Neural cell (in vitro differentiated cells): ENCODE measurements around the gene PPP1R36. TPM values are rescaled to one million over a fixed set of nuclear protein-coding genes. Genes with fewer than 3 reads are reported as not detected.
"Not testable (repeated sequence)": the region's sequence is repeated elsewhere in the genome, so short reads cannot be mapped to it uniquely, and the experiment has no call there.

Source experiments
- H2AFZ ChIP-seq: fragments of 200-600, 300-800 bp; sonication (generic), shearing (Covaris generic); 2 replicates; pipeline ENCODE4 v1.6.0; 2014; ENCODE audit warnings: low read depth, mild to moderate bottlenecking, antibody characterized with exemption, low read length, moderate library complexity
- H3F3A ChIP-seq: fragments of 200-600 bp; shearing (Covaris generic); 2 replicates; pipeline ENCODE4 v1.6.1; 2016; ENCODE audit warnings: mild to moderate bottlenecking, moderate library complexity, mixed read lengths, antibody characterized with exemption, low read length; ENCODE audit not compliant: insufficient read depth, poor library complexity, severe bottlenecking
- H3K27ac ChIP-seq: fragments of 200-600, 300-800 bp; sonication (generic), shearing (Covaris generic); 2 replicates; pipeline ENCODE4 v1.5.1; 2014; ENCODE audit warnings: mild to moderate bottlenecking, low read length, moderate library complexity
- H3K27me3 ChIP-seq: fragments of 300-800, 200-600 bp; sonication (generic), shearing (Covaris generic); 2 replicates; pipeline ENCODE4 v1.6.0; 2014; ENCODE audit warnings: mild to moderate bottlenecking, low read depth, low read length, moderate library complexity; ENCODE audit not compliant: insufficient read depth
- H3K36me3 ChIP-seq: fragments of 300-800, 200-600 bp; sonication (generic), shearing (Covaris generic); 2 replicates; pipeline ENCODE4 v1.5.1; 2014; ENCODE audit warnings: mild to moderate bottlenecking, antibody characterized with exemption, low read length, moderate library complexity; ENCODE audit not compliant: insufficient read depth
- H3K4me2 ChIP-seq: fragments of 300-800, 200-600 bp; sonication (generic), shearing (Covaris generic); 2 replicates; pipeline ENCODE4 v1.6.0; 2014; ENCODE audit warnings: mild to moderate bottlenecking, low read length
- H3K4me3 ChIP-seq: fragments of 300-800, 200-600 bp; sonication (generic), shearing (Covaris generic); 2 replicates; pipeline ENCODE4 v1.5.1; 2014; ENCODE audit warnings: mild to moderate bottlenecking, low read length, moderate library complexity
- H3K79me2 ChIP-seq: fragments of 200-600 bp; shearing (Covaris generic); replicated peaks from 2 replicates; pipeline ENCODE4 v1.6.0; 2014; ENCODE audit warnings: mild to moderate bottlenecking, low read length, moderate library complexity; ENCODE audit not compliant: insufficient read depth
- H3K9ac ChIP-seq: fragments of 300-800, 200-600 bp; sonication (generic), shearing (Covaris generic); 2 replicates; pipeline ENCODE4 v1.6.1; 2016; ENCODE audit warnings: mild to moderate bottlenecking, low read length, mixed read lengths
- H3K9me2 ChIP-seq: fragments of 200-600 bp; shearing (Covaris generic); 2 replicates; pipeline ENCODE4 v1.6.1; 2016; ENCODE audit warnings: mild to moderate bottlenecking, low read length, mixed read lengths; ENCODE audit not compliant: insufficient read depth
- H3K9me3 ChIP-seq: fragments of 200-600, 300-800 bp; sonication (generic), shearing (Covaris generic); 2 replicates; pipeline ENCODE4 v1.6.1; 2016; ENCODE audit warnings: mild to moderate bottlenecking, mixed run types, low read length, moderate library complexity, mixed read lengths
- H4K20me1 ChIP-seq: fragments of 200-600 bp; shearing (Covaris generic); 2 replicates; pipeline ENCODE4 v1.6.1; 2016; ENCODE audit warnings: mild to moderate bottlenecking, mixed run types; ENCODE audit not compliant: insufficient read depth
- EP300 ChIP-seq: fragments of 450-650 bp; conservative IDR thresholded peaks from 2 replicates; pipeline ENCODE4 v1.6.1; 2014; ENCODE audit warnings: antibody characterized with exemption, mild to moderate bottlenecking, moderate library complexity; ENCODE audit not compliant: poor library complexity, severe bottlenecking
- EZH2 ChIP-seq: fragments of 200-600, 300-800 bp; shearing (Covaris generic), sonication (generic); IDR thresholded peaks from 2 replicates; pipeline ENCODE4 v1.6.1; 2014; ENCODE audit warnings: antibody characterized with exemption, low read length, borderline replicate concordance, mild to moderate bottlenecking; ENCODE audit not compliant: insufficient read depth, poor library complexity, severe bottlenecking
- MXI1 ChIP-seq: fragments of 450-650 bp; conservative IDR thresholded peaks from 2 replicates; pipeline ENCODE4 v1.6.1; 2014; ENCODE audit warnings: antibody characterized with exemption, mild to moderate bottlenecking; ENCODE audit not compliant: poor library complexity, severe bottlenecking
- POLR2AphosphoS5 ChIP-seq: IDR thresholded peaks from 2 replicates; pipeline ENCODE4 v1.6.1; 2012
- RAD21 ChIP-seq: fragments of 450-650 bp; conservative IDR thresholded peaks from 2 replicates; pipeline ENCODE4 v1.6.1; 2014; ENCODE audit warnings: antibody characterized with exemption, mild to moderate bottlenecking, moderate library complexity
- REST ChIP-seq: IDR thresholded peaks from 2 replicates; pipeline ENCODE4 v1.6.1; 2012; ENCODE audit warnings: borderline replicate concordance
- SMC3 ChIP-seq: fragments of 450-650 bp; conservative IDR thresholded peaks from 2 replicates; pipeline ENCODE4 v1.6.1; 2014; ENCODE audit warnings: antibody characterized with exemption, mild to moderate bottlenecking, moderate library complexity; ENCODE audit not compliant: poor library complexity
- TAF1 ChIP-seq: IDR thresholded peaks from 2 replicates; pipeline ENCODE4 v1.6.1; 2012; ENCODE audit warnings: low read depth
- polyA plus RNA-seq: library from polyadenylated mRNA; depleted of rRNA; stranded (reverse); fragments of >200 nt; gene quantifications from 2 replicates; pipeline ENCODE4 v1.2.3, GENCODE V29; 2014

Gene PPP1R36
- polyA plus RNA-seq, 1 donor from 2014 or later = not detected

GRCh38 chr14:64513271-64513670 is 36.5 kb upstream of the PPP1R36 start:
- peaks cover 63% of the 10 kb centered on the region for H3K79me2 ChIP-seq
- H3K27me3 ChIP-seq = no peaks in the 10 kb centered on the region
- H3K4me2 ChIP-seq = no peak overlapping the region
- TF ChIP-seq REST = no peak
- no peak for TF ChIP-seq TAF1
- TF ChIP-seq EP300 = no peak
- TF ChIP-seq MXI1 = no peak
- no peak for TF ChIP-seq RAD21
- no peak for TF ChIP-seq POLR2AphosphoS5
- no peak overlapping the region for H3K4me3 ChIP-seq
- no peaks in the 10 kb centered on the region for H3K9me3 ChIP-seq
- H4K20me1 ChIP-seq = no peaks in the 10 kb centered on the region
- no peak overlapping the region for H2AFZ ChIP-seq
- H3K36me3 ChIP-seq = no peaks in the 10 kb centered on the region
- no peak overlapping the region for H3K27ac ChIP-seq
- H3K9me2 ChIP-seq = no peaks in the 10 kb centered on the region
- no peak overlapping the region for H3K9ac ChIP-seq
- no peaks in the 10 kb centered on the region for H3F3A ChIP-seq

GRCh38 chr14:64515053-64515452 is 34.7 kb upstream of the PPP1R36 start:
- Histone ChIP-seq H3K9me3 (no peaks in the 10 kb centered on the region), H3K36me3 (no peaks in the 10 kb centered on the region), H3K27ac (no peak overlapping the region), H3K27me3 (no peaks in the 10 kb centered on the region), H3K4me3 (no peak overlapping the region), H2AFZ (no peak overlapping the region), H3K4me2 (no peak overlapping the region), H3K79me2 (peaks cover 48% of the 10 kb centered on the region), H3K9ac (no peak overlapping the region), H3K9me2 (no peaks in the 10 kb centered on the region), H3F3A (no peaks in the 10 kb centered on the region), H4K20me1 (no peaks in the 10 kb centered on the region)
- TF ChIP-seq MXI1 = no peak
- no peak for TF ChIP-seq SMC3
- TF ChIP-seq RAD21 = no peak

- no peaks in the 10 kb centered on the region for H3K36me3 ChIP-seq
- H3K9me3 ChIP-seq = no peaks in the 10 kb centered on the region
- no peak overlapping the region for H3K4me3 ChIP-seq
- H4K20me1 ChIP-seq = no peaks in the 10 kb centered on the region
- no peaks in the 10 kb centered on the region for H3K27me3 ChIP-seq
- no peak overlapping the region for H3K4me2 ChIP-seq
- no peak for TF ChIP-seq MXI1
- TF ChIP-seq EZH2 = no peak
- no peak for TF ChIP-seq POLR2AphosphoS5
- TF ChIP-seq RAD21 = no peak
- TF ChIP-seq REST = no peak
- no peak for TF ChIP-seq SMC3
- no peak for TF ChIP-seq EP300
- H3K9me2 ChIP-seq = no peaks in the 10 kb centered on the region
- H3K27ac ChIP-seq = no peak overlapping the region
- H3K79me2 ChIP-seq = peaks cover 31% of the 10 kb centered on the region
- no peak overlapping the region for H3K9ac ChIP-seq
- H2AFZ ChIP-seq = no peak overlapping the region
- H3F3A ChIP-seq = no peaks in the 10 kb centered on the region
Observed at GRCh38 chr14:64516969-64517368, 32.8 kb upstream of the PPP1R36 start.

GRCh38 chr14:64517667-64518066 is 32.1 kb upstream of the PPP1R36 start:
- H4K20me1 ChIP-seq, H3K36me3 ChIP-seq, H3K9me2 ChIP-seq, H3K4me2 ChIP-seq, H3K27ac ChIP-seq, H3K9me3 ChIP-seq, H3K27me3 ChIP-seq, H2AFZ ChIP-seq, H3K4me3 ChIP-seq, H3F3A ChIP-seq, H3K9ac ChIP-seq: not testable (repeated sequence)
- H3K79me2 ChIP-seq = peaks cover 24% of the 10 kb centered on the region
